ENCODE data around the gene LENG9.
"Not testable (repeated sequence)": the region's sequence is repeated elsewhere in the genome, so short reads cannot be mapped to it uniquely, and the experiment has no call there.

LENG9 gene

GRCh38 chr19:54477650-54478049 lies 14.1 kb upstream of the LENG9 start:
- DNase-seq, result no peak

GRCh38 chr19:54475706-54476105 lies 12.1 kb upstream of the LENG9 start:
- DNase-seq, result no peak

GRCh38 chr19:54473892-54474372 lies 10.4 kb upstream of the LENG9 start:
- DNase-seq, result no peak

- DNase-seq, result peak; percentile 80
Measured at GRCh38 chr19:54473071-54473891, 9.7 kb upstream of the LENG9 start, which contains the start of gene CDC42EP5. Gene CDC42EP5 (minus strand): TSS chr19:54473296. CDS start chr19:54465547, 7,749 bp downstream.

GRCh38 chr19:54470991-54471782 lies 7.6 kb upstream of the LENG9 start:
- DNase-seq, result no peak

- DNase-seq, result no peak
Measured at GRCh38 chr19:54470276-54470887, 6.8 kb upstream of the LENG9 start.

- DNase-seq, result no peak
Measured at GRCh38 chr19:54469496-54469934, 5.9 kb upstream of the LENG9 start.

- DNase-seq, result not testable (repeated sequence)
Measured at GRCh38 chr19:54466110-54466480, 2.5 kb upstream of the LENG9 start.

GRCh38 chr19:54465426-54466109 lies 2.0 kb upstream of the LENG9 start:
- DNase-seq, result no peak

GRCh38 chr19:54464630-54465425 lies 1.2 kb upstream of the LENG9 start:
- peak; percentile 88 for DNase-seq

- peak; percentile 88 for DNase-seq
Measured at GRCh38 chr19:54464044-54464629, 559 bp upstream of the LENG9 start.

- peak; percentile 74 for DNase-seq
Measured at GRCh38 chr19:54462655-54463530, 685 bp downstream of the LENG9 start.

- DNase-seq, result peak; percentile 7
Measured at GRCh38 chr19:54462047-54462654, 1.4 kb downstream of the LENG9 start.

GRCh38 chr19:54461613-54462012 lies 2.0 kb downstream of the LENG9 start:
- DNase-seq, result no peak

GRCh38 chr19:54461210-54461609 lies 2.4 kb downstream of the LENG9 start:
- DNase-seq, result no peak

- no peak for DNase-seq
Measured at GRCh38 chr19:54460230-54461005, 3.2 kb downstream of the LENG9 start.

- no peak for DNase-seq
Measured at GRCh38 chr19:54459282-54460229, 4.0 kb downstream of the LENG9 start.

All from EL (cell line).